Prostate gland (tissue), 2 donors: ENCODE measurements around the gene NR5A2. TPM values are rescaled to one million over a fixed set of nuclear protein-coding genes. Genes with fewer than 3 reads are reported as not detected.

ENCODE experiments used
- DNase-seq: peaks from one replicate; pipeline ENCODE4 v3.0.0-alpha.2; 2019; ENCODE audit warnings: low spot score
- H3K27ac ChIP-seq, 2 donors: fragments of 200-600 bp; sonication (generic); 2 replicates each; pipeline ENCODE4 v1.5.1; 2017 to 2019
- H3K27me3 ChIP-seq: fragments of 200-600 bp; sonication (generic); replicated peaks from 2 replicates; pipeline ENCODE4 v1.5.1; 2019; ENCODE audit not compliant: insufficient read depth
- H3K36me3 ChIP-seq, 2 donors: fragments of 200-600 bp; sonication (generic); 1 replicate in 1 of 2; 2 replicates in 1 of 2; pipeline versions ENCODE4 v1.5.1 to v1.8.1; 2017 to 2019
- H3K4me1 ChIP-seq: fragments of 200-600 bp; sonication (generic); replicated peaks from 2 replicates; pipeline ENCODE4 v1.5.1; 2019
- H3K4me3 ChIP-seq, 2 donors: fragments of 200-600 bp; sonication (generic); 2 replicates each; pipeline ENCODE4 v1.5.1; 2017 to 2019
- H3K9me3 ChIP-seq: fragments of 200-600 bp; sonication (generic); 2 replicates; pipeline ENCODE4 v1.5.1; 2017
- CTCF ChIP-seq, 4 experiments: fragments of 200-600 bp in 2 of 4; fragments of 450-650 bp in 2 of 4; sonication (generic) in 2 of 4; IDR thresholded peaks; 1 replicate in 3 of 4; 2 replicates in 1 of 4; pipeline ENCODE4 v1.5.1; 2016 to 2019; ENCODE audit warnings: antibody characterized with exemption in 4 of 4, mild to moderate bottlenecking in 2 of 4, moderate library complexity in 2 of 4
- POLR2A ChIP-seq: fragments of 450-650 bp; IDR thresholded peaks from one replicate; pipeline ENCODE4 v1.6.1; 2016; ENCODE audit warnings: antibody characterized with exemption, mild to moderate bottlenecking
- POLR2AphosphoS5 ChIP-seq: sonication (generic); formaldehyde crosslinking; IDR thresholded peaks from one replicate; pipeline ENCODE4 v1.6.1; 2017; ENCODE audit warnings: antibody characterized with exemption
- WGBS: methylation state at CpG from one replicate; pipeline ENCODE4 v1.1.5; 2018; 5-methylcytosine and 5-hydroxymethylcytosine counted together
- intact Hi-C: fragments of 100-400 bp; cut with DNase I; formaldehyde crosslinking; loops from one replicate; pipeline ENCODE4 v1.14.2; 2022
- total RNA-seq, 2 donors: library from RNA; depleted of rRNA; stranded (reverse); fragments of >200 nt; gene quantifications; one replicate each; pipeline ENCODE4 v1.1.0, GENCODE V29; 2016

NR5A2 gene
- total RNA-seq, 2 donors from 2014 or later, result 0.87 to 2.7 TPM

GRCh38 chr1:200095057-200095577, 67.6 kb downstream of the NR5A2 start:
- no peaks in the 10 kb centered on the region for H3K27me3 ChIP-seq
- no peak for DNase-seq
- no peaks in the 10 kb centered on the region for H3K36me3 ChIP-seq
- TF ChIP-seq CTCF (IDR thresholded peaks at IDR 0.05) (no peak), POLR2A (no peak), POLR2AphosphoS5 (no peak)
- no peaks in the 10 kb centered on the region for H3K9me3 ChIP-seq
- intact Hi-C loops, result no loop called here
- H3K4me1 ChIP-seq, result no peaks in the 10 kb centered on the region
- no peak overlapping the region for H3K4me3 ChIP-seq
- no peak overlapping the region for H3K27ac ChIP-seq
- 81% methylated on average over 2 of the region's 2 CpGs for WGBS

- Histone ChIP-seq H3K27ac (no peak overlapping the region), H3K9me3 (no peaks in the 10 kb centered on the region), H3K4me1 (no peaks in the 10 kb centered on the region), H3K27me3 (no peaks in the 10 kb centered on the region), H3K4me3 (no peak overlapping the region), H3K36me3 (no peaks in the 10 kb centered on the region)
- intact Hi-C loops, result no loop called here
- DNase-seq, result no peak
- TF ChIP-seq POLR2A, result no peak
- WGBS, result 79% methylated on average over 3 of the region's 3 CpGs
Observed at GRCh38 chr1:200096774-200097173, 69.3 kb downstream of the NR5A2 start.

GRCh38 chr1:200099040-200099439, 71.5 kb downstream of the NR5A2 start:
- WGBS, result 61% methylated on average over 3 of the region's 3 CpGs
- H3K4me1 ChIP-seq, result no peaks in the 10 kb centered on the region
- H3K4me3 ChIP-seq, result no peak overlapping the region
- no peak for DNase-seq
- TF ChIP-seq POLR2A (no peak), POLR2AphosphoS5 (no peak), CTCF (IDR thresholded peaks at IDR 0.05) (no peak)
- H3K27me3 ChIP-seq, result no peaks in the 10 kb centered on the region
- H3K9me3 ChIP-seq, result no peaks in the 10 kb centered on the region
- no peak overlapping the region for H3K27ac ChIP-seq
- H3K36me3 ChIP-seq, result no peaks in the 10 kb centered on the region
- intact Hi-C loops, result no loop called here

- DNase-seq, result no peak
- no peak overlapping the region for H3K27ac ChIP-seq
- intact Hi-C loops, result no loop called here
- no peak overlapping the region for H3K4me3 ChIP-seq
- TF ChIP-seq POLR2AphosphoS5, result no peak
- no peak for TF ChIP-seq POLR2A
- no peak for TF ChIP-seq CTCF (IDR thresholded peaks at IDR 0.05)
- no peaks in the 10 kb centered on the region for H3K4me1 ChIP-seq
- no peaks in the 10 kb centered on the region for H3K9me3 ChIP-seq
- no peaks in the 10 kb centered on the region for H3K36me3 ChIP-seq
- H3K27me3 ChIP-seq, result peaks cover 2% of the 10 kb centered on the region
- WGBS, result 24% methylated on average over 1 of the region's 1 CpG
Observed at GRCh38 chr1:200103966-200104583, 76.6 kb downstream of the NR5A2 start.

GRCh38 chr1:200107004-200107470, 79.5 kb downstream of the NR5A2 start:
- TF ChIP-seq CTCF (IDR thresholded peaks at IDR 0.05) (no peak), POLR2A (no peak), POLR2AphosphoS5 (no peak)
- Histone ChIP-seq H3K27ac (no peak overlapping the region), H3K36me3 (no peaks in the 10 kb centered on the region), H3K4me3 (no peak overlapping the region), H3K4me1 (no peaks in the 10 kb centered on the region), H3K27me3 (peaks cover 2% of the 10 kb centered on the region), H3K9me3 (no peaks in the 10 kb centered on the region)
- no peak for DNase-seq
- intact Hi-C loops, result no loop called here
- 56% methylated on average over 8 of the region's 8 CpGs for WGBS
